Central memory CD8-positive, alpha-beta T cell (primary cell): ENCODE measurements around the gene COL1A1.

Experiments
- ATAC-seq: fragments of 150-1000 bp; cut with Tn5 transposase; replicated peaks from 2 replicates; pipeline ENCODE4 v1.10.0; 2022; ENCODE audit warnings: mild to moderate bottlenecking, moderate FRiP score, moderate number of reproducible peaks; ENCODE audit not compliant: poor library complexity, severe bottlenecking; ENCODE audit errors: extremely low read depth
- DNase-seq, 2 donors: peaks; one replicate each; pipeline ENCODE4 v3.0.0; 2021; ENCODE audit warnings: low spot score in 2 of 2
- H3K27ac Mint-ChIP-seq: one replicate; pipeline ENCODE4 v1.8.0; 2022; ENCODE audit warnings: low read depth, mild to moderate bottlenecking, moderate library complexity, mixed read lengths
- H3K27me3 Mint-ChIP-seq: one replicate; pipeline ENCODE4 v1.8.0; 2022; ENCODE audit warnings: mixed read lengths
- H3K36me3 Mint-ChIP-seq: one replicate; pipeline ENCODE4 v1.8.0; 2022; ENCODE audit warnings: mild to moderate bottlenecking, moderate library complexity, mixed read lengths; ENCODE audit not compliant: insufficient read depth
- H3K4me1 Mint-ChIP-seq: one replicate; pipeline ENCODE4 v1.8.0; 2022; ENCODE audit warnings: mixed read lengths
- H3K4me3 Mint-ChIP-seq: one replicate; pipeline ENCODE4 v1.8.0; 2022; ENCODE audit warnings: mild to moderate bottlenecking, moderate library complexity, mixed read lengths
- H3K9me3 Mint-ChIP-seq: one replicate; pipeline ENCODE4 v1.8.0; 2022; ENCODE audit warnings: mixed read lengths

COL1A1 gene

DNA sequence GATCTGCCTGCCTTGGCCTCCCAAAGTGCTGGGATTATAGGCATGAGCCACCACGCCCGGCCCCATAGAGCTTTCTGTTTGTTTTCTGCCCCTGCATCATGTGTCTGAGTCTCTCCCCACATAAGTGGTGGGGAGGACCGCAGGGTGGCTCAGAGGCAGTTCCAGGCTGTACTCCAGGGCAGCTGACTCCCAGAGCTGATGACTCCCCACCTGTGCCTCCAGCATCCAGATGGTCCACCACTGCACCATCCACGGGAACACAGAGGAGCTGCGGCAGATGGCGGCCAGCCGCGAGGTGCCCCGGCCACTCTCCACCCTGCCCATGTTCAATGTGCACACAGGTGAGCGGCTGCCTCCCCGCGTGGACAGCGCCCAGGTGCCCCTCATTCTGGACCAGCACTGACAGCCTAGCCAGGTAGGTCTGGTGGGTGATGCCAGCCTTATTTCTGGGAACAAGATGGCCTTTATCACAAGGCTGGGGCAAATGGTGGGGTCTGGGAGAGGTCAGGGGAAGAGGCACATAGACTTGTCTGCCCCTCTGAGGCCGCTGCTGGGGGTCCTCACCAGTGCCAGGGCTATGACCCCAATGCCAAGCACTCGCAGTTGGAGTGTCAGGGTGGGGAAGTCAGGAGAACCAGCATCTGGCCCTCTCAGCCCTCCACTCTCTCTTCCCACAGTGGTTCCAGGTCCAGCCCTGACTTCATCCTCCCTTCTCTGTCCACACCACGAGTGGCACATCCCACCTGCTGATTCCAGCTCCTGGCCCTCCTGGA, 26.2 kb downstream of the COL1A1 start:
- Mint-ChIP-seq H3K4me3 (no peak overlapping the region), H3K27me3 (no peaks in the 10 kb centered on the region), H3K4me1 (peaks cover 6% of the 10 kb centered on the region), H3K27ac (no peak overlapping the region), H3K36me3 (no peaks in the 10 kb centered on the region), H3K9me3 (no peaks in the 10 kb centered on the region)
- no peak for ATAC-seq
- DNase-seq, result no peak

GRCh38 chr17:50174444-50174843, 27.0 kb downstream of the COL1A1 start:
- H3K4me3 Mint-ChIP-seq, result no peak overlapping the region
- H3K36me3 Mint-ChIP-seq, result peaks cover 3% of the 10 kb centered on the region
- peaks cover 8% of the 10 kb centered on the region for H3K4me1 Mint-ChIP-seq
- no peak overlapping the region for H3K27ac Mint-ChIP-seq
- ATAC-seq (no peak), DNase-seq (no peak)
- no peaks in the 10 kb centered on the region for H3K27me3 Mint-ChIP-seq
- H3K9me3 Mint-ChIP-seq, result no peaks in the 10 kb centered on the region

DNA sequence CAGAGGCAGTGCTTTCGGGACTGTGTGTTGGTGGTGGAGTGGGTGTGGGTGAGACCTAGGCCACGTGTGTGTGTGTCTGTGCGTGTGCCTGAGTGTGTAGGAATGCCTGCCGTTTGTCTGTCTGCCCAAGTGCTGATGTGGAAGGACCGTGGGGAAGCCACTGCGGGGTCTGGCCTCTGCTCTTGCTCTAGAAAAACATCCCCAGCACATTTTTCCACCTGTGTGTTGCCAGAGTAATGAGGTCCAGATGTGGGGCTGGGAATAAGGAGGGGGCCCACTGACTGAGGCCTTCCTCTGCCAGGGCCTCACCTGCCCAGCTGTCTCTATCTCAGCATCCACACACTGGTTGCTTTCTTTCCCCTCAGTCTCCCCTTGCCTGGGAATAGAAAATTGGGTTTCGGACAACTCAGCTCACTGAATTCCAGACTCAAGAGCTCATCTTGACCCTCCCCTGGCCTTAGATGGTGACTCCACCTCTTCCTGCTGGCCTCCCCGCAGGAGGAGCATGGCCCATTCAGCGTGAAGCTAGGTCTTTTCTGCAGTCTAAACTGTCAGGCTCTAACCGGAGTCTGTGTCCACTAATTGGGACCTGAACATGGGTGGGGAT, 28.0 kb downstream of the COL1A1 start:
- DNase-seq (no peak), ATAC-seq (no peak)
- no peak overlapping the region for H3K27ac Mint-ChIP-seq
- H3K36me3 Mint-ChIP-seq, result peaks cover 10% of the 10 kb centered on the region
- H3K27me3 Mint-ChIP-seq, result no peaks in the 10 kb centered on the region
- H3K4me1 Mint-ChIP-seq, result peaks cover 16% of the 10 kb centered on the region
- no peaks in the 10 kb centered on the region for H3K9me3 Mint-ChIP-seq
- no peak overlapping the region for H3K4me3 Mint-ChIP-seq

- no peak overlapping the region for H3K4me3 Mint-ChIP-seq
- DNase-seq, result no peak
- ATAC-seq, result no peak
- H3K9me3 Mint-ChIP-seq, result no peaks in the 10 kb centered on the region
- no peak overlapping the region for H3K27ac Mint-ChIP-seq
- H3K27me3 Mint-ChIP-seq, result no peaks in the 10 kb centered on the region
- peaks cover 13% of the 10 kb centered on the region for H3K4me1 Mint-ChIP-seq
- H3K36me3 Mint-ChIP-seq, result peaks cover 10% of the 10 kb centered on the region
Measured at GRCh38 chr17:50172936-50173334, 28.5 kb downstream of the COL1A1 start.

GRCh38 chr17:50172130-50172529, 29.3 kb downstream of the COL1A1 start:
- DNase-seq (no peak), ATAC-seq (no peak)
- peaks cover 10% of the 10 kb centered on the region for H3K36me3 Mint-ChIP-seq
- H3K27me3 Mint-ChIP-seq, result no peaks in the 10 kb centered on the region
- no peak overlapping the region for H3K27ac Mint-ChIP-seq
- no peaks in the 10 kb centered on the region for H3K9me3 Mint-ChIP-seq
- peaks cover 13% of the 10 kb centered on the region for H3K4me1 Mint-ChIP-seq
- no peak overlapping the region for H3K4me3 Mint-ChIP-seq

- peaks cover 10% of the 10 kb centered on the region for H3K36me3 Mint-ChIP-seq
- ATAC-seq, result no peak
- DNase-seq, result no peak
- H3K27me3 Mint-ChIP-seq, result no peaks in the 10 kb centered on the region
- no peaks in the 10 kb centered on the region for H3K9me3 Mint-ChIP-seq
- no peak overlapping the region for H3K27ac Mint-ChIP-seq
- peaks cover 13% of the 10 kb centered on the region for H3K4me1 Mint-ChIP-seq
- H3K4me3 Mint-ChIP-seq, result no peak overlapping the region
Measured at GRCh38 chr17:50171371-50172071, 29.9 kb downstream of the COL1A1 start.

DNA sequence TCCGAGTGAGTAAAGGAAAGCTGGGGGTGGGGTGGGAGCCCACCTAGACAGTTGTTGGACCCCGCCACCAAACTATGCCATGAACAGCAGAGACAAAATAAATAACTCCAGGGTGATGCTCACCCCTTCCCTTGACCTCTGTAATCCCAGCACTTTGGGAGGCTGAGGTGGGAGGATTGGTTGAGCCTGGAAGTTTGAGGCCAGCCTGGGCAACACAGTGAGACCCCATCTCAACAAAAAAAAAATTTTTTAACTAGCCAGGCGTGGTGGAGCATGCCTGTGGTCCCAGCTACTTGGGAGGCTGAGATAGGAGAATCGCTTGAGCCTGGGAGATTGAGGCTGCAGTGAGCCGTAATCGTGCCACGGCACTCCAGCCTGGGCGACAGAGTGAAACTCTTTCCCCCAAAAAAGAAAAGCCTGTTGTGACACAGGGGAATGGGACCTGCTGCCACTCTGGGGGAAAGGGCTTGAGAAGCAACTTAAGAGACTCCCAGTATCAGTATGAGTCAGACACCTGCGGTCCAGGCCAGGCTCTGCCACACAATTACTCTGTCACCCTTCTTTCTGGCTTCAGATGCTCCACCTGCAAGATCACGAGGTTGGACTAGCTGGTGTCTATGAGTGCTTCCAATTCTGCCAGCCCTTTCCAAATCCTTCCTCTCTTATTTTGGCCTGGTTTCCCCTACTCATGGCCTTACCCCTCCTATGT, 30.6 kb downstream of the COL1A1 start:
- H3K9me3 Mint-ChIP-seq, result no peaks in the 10 kb centered on the region
- no peak overlapping the region for H3K27ac Mint-ChIP-seq
- DNase-seq (no peak), ATAC-seq (no peak)
- no peaks in the 10 kb centered on the region for H3K27me3 Mint-ChIP-seq
- H3K36me3 Mint-ChIP-seq, result peaks cover 10% of the 10 kb centered on the region
- H3K4me3 Mint-ChIP-seq, result no peak overlapping the region
- peaks cover 13% of the 10 kb centered on the region for H3K4me1 Mint-ChIP-seq

DNA sequence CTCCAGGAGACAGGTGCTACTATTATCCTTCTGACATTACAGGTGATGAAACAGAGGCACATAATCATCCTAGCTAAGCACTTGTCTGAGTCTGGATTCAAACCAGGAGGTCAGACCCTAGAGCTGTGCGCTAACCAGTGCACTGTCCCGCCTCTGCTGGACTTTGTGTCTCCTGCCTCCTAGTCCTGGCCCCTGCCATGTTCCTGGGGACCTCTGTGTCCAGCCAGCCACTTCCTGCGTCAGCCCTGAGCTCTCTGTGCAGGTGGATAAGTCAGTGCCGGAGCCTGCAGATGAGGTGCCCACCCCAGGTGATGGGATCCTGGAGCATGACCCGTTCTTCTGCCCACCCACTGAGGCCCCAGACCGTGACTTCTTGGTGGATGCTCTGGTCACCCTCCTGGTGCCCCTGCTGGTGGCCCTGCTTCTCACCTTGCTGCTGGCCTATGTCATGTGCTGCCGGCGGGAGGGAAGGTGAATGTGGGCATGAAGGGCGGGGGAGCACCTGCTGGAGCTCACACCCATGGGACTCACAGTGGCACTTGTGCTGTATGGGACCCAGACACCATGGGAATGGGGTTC, 31.5 kb downstream of the COL1A1 start:
- H3K4me3 Mint-ChIP-seq, result no peak overlapping the region
- peak overlapping the region; percentile 92 for H3K27ac Mint-ChIP-seq

DNA sequence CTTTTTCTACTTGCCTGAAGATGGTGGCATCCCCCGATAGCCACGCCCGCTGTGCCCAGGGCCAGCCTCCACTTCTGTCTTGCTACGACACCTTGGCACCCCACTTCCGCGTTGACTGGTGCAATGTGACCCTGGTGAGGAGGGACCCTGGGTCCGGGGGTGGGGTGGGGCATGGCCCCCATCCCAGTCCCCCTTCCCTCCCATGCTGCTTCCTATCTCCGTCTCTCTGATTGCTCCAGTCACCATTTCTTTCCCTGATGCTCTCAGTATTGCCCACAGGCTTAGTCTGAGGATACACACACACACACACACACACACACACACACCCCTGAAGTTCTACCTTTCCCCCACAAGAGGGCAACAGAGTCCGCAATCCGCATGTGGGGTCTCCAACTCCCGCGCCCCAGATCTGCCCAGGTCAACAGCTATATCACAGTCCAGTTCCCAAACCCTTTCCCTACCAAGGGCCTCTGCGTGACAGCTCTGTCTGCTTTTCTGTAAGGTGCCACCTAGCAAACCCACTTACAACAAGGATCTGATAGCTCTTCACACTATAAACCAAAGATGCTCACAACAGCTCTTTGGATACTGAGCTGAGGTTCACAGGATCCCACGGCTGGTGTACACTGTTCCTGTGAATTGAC, 32.2 kb downstream of the COL1A1 start:
- peak; percentile 48 to 71 for DNase-seq
- Mint-ChIP-seq H3K4me1 (peaks cover 13% of the 10 kb centered on the region), H3K27me3 (no peaks in the 10 kb centered on the region), H3K9me3 (no peaks in the 10 kb centered on the region), H3K36me3 (peaks cover 10% of the 10 kb centered on the region), H3K27ac (peak overlapping the region; percentile 92), H3K4me3 (peak overlapping the region; percentile 57)
- ATAC-seq, result peak; percentile 90

More for the DNA sequence above, 31.5 kb downstream of the COL1A1 start:
- Mint-ChIP-seq H3K36me3 (peaks cover 10% of the 10 kb centered on the region), H3K27me3 (no peaks in the 10 kb centered on the region), H3K4me1 (peaks cover 13% of the 10 kb centered on the region), H3K9me3 (no peaks in the 10 kb centered on the region)
- ATAC-seq, result no peak
- no peak for DNase-seq

DNA sequence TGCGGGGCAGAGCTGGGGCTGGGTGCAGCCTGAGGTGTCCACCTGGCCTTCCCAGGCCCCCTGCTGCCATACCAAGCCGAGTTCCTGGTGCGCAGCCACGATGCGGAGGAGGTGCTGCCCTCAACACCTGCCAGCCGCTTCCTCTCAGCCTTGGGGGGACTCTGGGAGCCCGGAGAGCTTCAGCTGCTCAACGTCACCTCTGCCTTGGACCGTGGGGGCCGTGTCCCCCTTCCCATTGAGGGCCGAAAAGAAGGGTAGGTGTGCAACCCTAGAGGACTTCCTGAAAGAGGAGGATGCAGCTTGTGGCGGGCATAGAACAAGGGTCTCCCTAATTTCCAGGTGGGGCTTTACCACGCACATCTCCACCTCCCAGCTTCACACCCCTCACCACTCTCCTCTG, 33.1 kb downstream of the COL1A1 start:
- Mint-ChIP-seq H3K4me3 (peak overlapping the region; percentile 57), H3K36me3 (peaks cover 10% of the 10 kb centered on the region), H3K27me3 (no peaks in the 10 kb centered on the region), H3K4me1 (peaks cover 13% of the 10 kb centered on the region), H3K27ac (peak overlapping the region; percentile 92), H3K9me3 (no peaks in the 10 kb centered on the region)
- ATAC-seq (no peak), DNase-seq (no peak)

DNA sequence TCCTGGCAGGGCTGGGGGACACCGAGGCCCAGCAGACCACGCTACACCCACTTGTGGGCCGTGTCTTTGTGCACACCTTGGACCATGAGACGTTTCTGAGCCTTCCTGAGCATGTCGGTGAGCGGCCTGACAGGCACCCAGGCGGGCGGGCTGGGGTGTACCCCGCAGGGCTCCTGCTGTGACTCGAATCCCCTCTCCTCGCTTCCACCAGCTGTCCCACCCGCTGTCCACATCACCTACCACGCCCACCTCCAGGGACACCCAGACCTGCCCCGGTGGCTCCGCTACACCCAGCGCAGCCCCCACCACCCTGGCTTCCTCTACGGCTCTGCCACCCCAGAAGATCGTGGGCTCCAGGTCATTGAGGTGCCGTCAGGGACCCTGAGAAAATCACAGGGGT, 34.1 kb downstream of the COL1A1 start:
- peaks cover 13% of the 10 kb centered on the region for H3K36me3 Mint-ChIP-seq
- no peaks in the 10 kb centered on the region for H3K9me3 Mint-ChIP-seq
- ATAC-seq, result no peak
- no peak overlapping the region for H3K4me3 Mint-ChIP-seq
- peaks cover 18% of the 10 kb centered on the region for H3K4me1 Mint-ChIP-seq
- no peak overlapping the region for H3K27ac Mint-ChIP-seq
- H3K27me3 Mint-ChIP-seq, result no peaks in the 10 kb centered on the region
- DNase-seq, result no peak
